Measurements from ENCODE around the gene MKRN2. TPM values are rescaled to one million over a fixed set of nuclear protein-coding genes. Genes with fewer than 3 reads are reported as not detected.

MKRN2 gene
- total RNA-seq, 6 experiments from 2014 or later = 8.8 to 12.8 (median 10.9) TPM

DNA sequence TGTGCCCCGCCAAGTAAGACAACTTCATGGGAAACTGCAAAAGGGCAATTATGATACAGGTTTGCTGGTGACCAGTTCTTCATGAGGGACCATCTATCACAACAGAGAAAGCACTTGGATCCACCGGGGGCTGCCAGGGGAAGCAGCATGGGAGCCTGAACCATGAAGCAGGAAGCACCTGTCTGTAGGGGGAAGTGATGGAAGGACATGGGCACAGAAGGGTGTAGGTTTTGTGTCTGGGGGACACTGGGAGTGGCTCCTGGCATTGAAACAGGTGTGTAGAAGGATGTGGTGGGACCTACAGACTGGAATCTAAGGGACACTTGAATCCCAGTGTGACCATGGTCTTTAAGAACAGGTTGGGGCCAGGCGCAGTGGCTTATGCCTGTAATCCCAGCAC, 22.6 kb downstream of the MKRN2 start:
- Histone ChIP-seq H3K27me3 (no peaks in the 10 kb centered on the region), H3K36me3 (peaks cover 4 to 65% (median 26%) of the 10 kb centered on the region in 4 donors), H3K27ac (no peak overlapping the region), H3K4me3 (no peak overlapping the region), H3K4me1 (peaks cover 0 to 12% (median 5%) of the 10 kb centered on the region in 4 donors), H3K9me3 (no peaks in the 10 kb centered on the region)
- TF ChIP-seq POLR2A (IDR thresholded peaks at IDR 0.05) = no peak
- TF ChIP-seq, protein P1, sequence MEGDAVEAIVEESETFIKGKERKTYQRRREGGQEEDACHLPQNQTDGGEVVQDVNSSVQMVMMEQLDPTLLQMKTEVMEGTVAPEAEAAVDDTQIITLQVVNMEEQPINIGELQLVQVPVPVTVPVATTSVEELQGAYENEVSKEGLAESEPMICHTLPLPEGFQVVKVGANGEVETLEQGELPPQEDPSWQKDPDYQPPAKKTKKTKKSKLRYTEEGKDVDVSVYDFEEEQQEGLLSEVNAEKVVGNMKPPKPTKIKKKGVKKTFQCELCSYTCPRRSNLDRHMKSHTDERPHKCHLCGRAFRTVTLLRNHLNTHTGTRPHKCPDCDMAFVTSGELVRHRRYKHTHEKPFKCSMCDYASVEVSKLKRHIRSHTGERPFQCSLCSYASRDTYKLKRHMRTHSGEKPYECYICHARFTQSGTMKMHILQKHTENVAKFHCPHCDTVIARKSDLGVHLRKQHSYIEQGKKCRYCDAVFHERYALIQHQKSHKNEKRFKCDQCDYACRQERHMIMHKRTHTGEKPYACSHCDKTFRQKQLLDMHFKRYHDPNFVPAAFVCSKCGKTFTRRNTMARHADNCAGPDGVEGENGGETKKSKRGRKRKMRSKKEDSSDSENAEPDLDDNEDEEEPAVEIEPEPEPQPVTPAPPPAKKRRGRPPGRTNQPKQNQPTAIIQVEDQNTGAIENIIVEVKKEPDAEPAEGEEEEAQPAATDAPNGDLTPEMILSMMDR (IDR thresholded peaks at IDR 0.05) = no peak
- ATAC-seq (no peak), DNase-seq (no peak)
- intact Hi-C loops (cut with DNase I) = no loop called here
- 29% methylated on average over 1 of the region's 3 CpGs for WGBS (ENCODE audit: insufficient coverage, low coverage, low lambda C conversion rate, missing lambda C conversion rate)

GRCh38 chr3:12579905-12580304, 23.0 kb downstream of the MKRN2 start:
- no peak overlapping the region for H3K27ac ChIP-seq
- intact Hi-C loops (cut with DNase I) = no loop called here
- no peak for TF ChIP-seq POLR2A (IDR thresholded peaks at IDR 0.05)
- TF ChIP-seq, protein P1 (IDR thresholded peaks at IDR 0.05) = no peak
- H3K4me3 ChIP-seq = no peak overlapping the region
- ATAC-seq = peak; percentile 13 to 78 (median 48)
- no peaks in the 10 kb centered on the region for H3K9me3 ChIP-seq
- peaks cover 9 to 65% (median 27%) of the 10 kb centered on the region in 4 donors for H3K36me3 ChIP-seq
- peaks cover 0 to 12% (median 5%) of the 10 kb centered on the region in 4 donors for H3K4me1 ChIP-seq
- 38% methylated on average over 2 of the region's 3 CpGs for WGBS (ENCODE audit: insufficient coverage, low coverage, low lambda C conversion rate, missing lambda C conversion rate)
- DNase-seq = no peak
- H3K27me3 ChIP-seq = no peaks in the 10 kb centered on the region

DNA sequence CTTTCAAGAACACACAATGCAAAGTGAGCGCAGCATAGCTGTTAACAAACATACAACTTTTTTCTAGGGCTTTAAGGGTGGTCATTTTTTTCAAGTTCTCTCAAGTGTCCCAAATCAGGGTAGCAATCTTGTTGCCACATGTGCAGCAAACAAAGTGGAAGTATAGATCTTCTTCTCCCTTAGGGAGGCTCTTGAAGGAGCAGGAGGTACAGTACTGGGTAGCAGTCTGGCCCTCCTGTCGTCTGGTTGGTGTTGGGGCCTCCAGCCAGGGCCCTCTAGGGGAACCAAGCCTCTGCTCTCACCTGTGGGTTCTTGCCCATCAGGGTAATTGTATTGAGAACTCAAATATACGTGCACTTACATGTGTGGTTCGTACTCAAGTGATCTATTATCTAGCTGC, 25.8 kb downstream of the MKRN2 start:
- no peaks in the 10 kb centered on the region for H3K9me3 ChIP-seq
- H3K4me1 ChIP-seq = peaks cover 0 to 12% (median 5%) of the 10 kb centered on the region in 4 donors
- H3K4me3 ChIP-seq = no peak overlapping the region
- TF ChIP-seq, protein P1 (IDR thresholded peaks at IDR 0.05) = no peak
- no peak for TF ChIP-seq POLR2A (IDR thresholded peaks at IDR 0.05)
- intact Hi-C loops (cut with DNase I) = no loop called here
- 78% methylated on average over 3 of the region's 4 CpGs for WGBS (ENCODE audit: insufficient coverage, low coverage, low lambda C conversion rate, missing lambda C conversion rate)
- no peak overlapping the region for H3K27ac ChIP-seq
- H3K36me3 ChIP-seq = peaks cover 11 to 64% (median 27%) of the 10 kb centered on the region in 4 donors
- H3K27me3 ChIP-seq = no peaks in the 10 kb centered on the region
- DNase-seq (no peak), ATAC-seq (no peak)

GRCh38 chr3:12583280-12583679, 26.4 kb downstream of the MKRN2 start:
- no peak overlapping the region for H3K4me3 ChIP-seq
- H3K27me3 ChIP-seq = no peaks in the 10 kb centered on the region
- DNase-seq (no peak), ATAC-seq (peak; percentile 42 to 64 (median 47))
- H3K4me1 ChIP-seq = peaks cover 0 to 12% (median 5%) of the 10 kb centered on the region in 4 donors
- H3K36me3 ChIP-seq = peaks cover 11 to 66% (median 29%) of the 10 kb centered on the region in 4 donors
- no peak for TF ChIP-seq POLR2A (IDR thresholded peaks at IDR 0.05)
- TF ChIP-seq, protein P1 (IDR thresholded peaks at IDR 0.05) = no peak
- H3K9me3 ChIP-seq = no peaks in the 10 kb centered on the region
- intact Hi-C loops (cut with DNase I) = no loop called here
- no peak overlapping the region for H3K27ac ChIP-seq

- no peaks in the 10 kb centered on the region for H3K9me3 ChIP-seq
- DNase-seq = no peak
- H3K36me3 ChIP-seq = peaks cover 11 to 68% (median 33%) of the 10 kb centered on the region in 4 donors
- no peak for ATAC-seq
- no peak overlapping the region for H3K27ac ChIP-seq
- TF ChIP-seq, protein P1 (IDR thresholded peaks at IDR 0.05) = no peak
- TF ChIP-seq POLR2A (IDR thresholded peaks at IDR 0.05) = no peak
- 100% methylated on average over 1 of the region's 2 CpGs for WGBS (ENCODE audit: insufficient coverage, low coverage, low lambda C conversion rate, missing lambda C conversion rate)
- H3K4me3 ChIP-seq = no peak overlapping the region
- intact Hi-C loops (cut with DNase I) = no loop called here
- no peaks in the 10 kb centered on the region for H3K27me3 ChIP-seq
- H3K4me1 ChIP-seq = peaks cover 0 to 12% (median 5%) of the 10 kb centered on the region in 4 donors
Observed at GRCh38 chr3:12584083-12584482, 27.2 kb downstream of the MKRN2 start.

All from right lobe of liver (tissue), 6 donors.